CD4-positive, alpha-beta T cell (primary cell): ENCODE data around the gene ATP8B2. TPM values are rescaled to one million over a fixed set of nuclear protein-coding genes. Genes with fewer than 3 reads are reported as not detected.

Source experiments
- ATAC-seq: fragments of 200-7000 bp; cut with Tn5 transposase; one replicate; pipeline ENCODE4 v1.10.0; 2022; ENCODE audit warnings: mild to moderate bottlenecking; ENCODE audit not compliant: poor library complexity
- CTCF ChIA-PET: fragments of 350-600 bp; sonication (Branson Sonifier 250); formaldehyde crosslinking; loops from one replicate; lab custom pipeline; 2021; ENCODE audit warnings: antibody characterized with exemption, inconsistent platforms; lab: Charles Lee
- POLR2A ChIA-PET: fragments of 350-600 bp; sonication (Branson Sonifier 250); formaldehyde crosslinking; loops from one replicate; lab custom pipeline; 2021; ENCODE audit warnings: antibody characterized with exemption, inconsistent platforms; lab: Charles Lee
- DNase-seq, 14 experiments: peaks; one replicate each; pipeline ENCODE4 v3.0.0-alpha.2; 2013 to 2020; ENCODE audit warnings: mixed read lengths in 2 of 14
- H3K27ac ChIP-seq, 2 donors: one replicate each; pipeline versions ENCODE4 v1.5.1 to v1.7.0; 2013; ENCODE audit warnings: low read length in 2 of 2, low read depth in 1 of 2, mild to moderate bottlenecking in 1 of 2
- H3K27me3 ChIP-seq, 2 experiments: 1 replicate in 1 of 2; 2 replicates in 1 of 2; pipeline versions ENCODE4 v1.6.1 to v1.7.0; 2013; ENCODE audit warnings: low read length in 2 of 2, control low read depth in 1 of 2, mild to moderate bottlenecking in 1 of 2, moderate library complexity in 1 of 2; ENCODE audit not compliant: insufficient read depth in 2 of 2, control insufficient read depth in 1 of 2
- H3K36me3 ChIP-seq: one replicate; pipeline ENCODE4 v1.6.1; 2013; ENCODE audit warnings: low read length, control low read depth; ENCODE audit not compliant: insufficient read depth
- H3K4me1 ChIP-seq: one replicate; pipeline ENCODE4 v1.6.1; 2013; ENCODE audit warnings: low read length, control low read depth; ENCODE audit not compliant: insufficient read depth
- H3K4me3 ChIP-seq: one replicate; pipeline ENCODE4 v1.5.1; 2013; ENCODE audit warnings: mild to moderate bottlenecking, low read length, moderate library complexity
- H3K9me3 ChIP-seq, 2 experiments: 1 replicate in 1 of 2; 2 replicates in 1 of 2; pipeline versions ENCODE4 v1.6.1 to v1.7.0; 2013; ENCODE audit warnings: low read length in 2 of 2, mild to moderate bottlenecking in 2 of 2, control low read depth in 1 of 2, moderate library complexity in 1 of 2; ENCODE audit not compliant: control insufficient read depth in 1 of 2, insufficient read depth in 1 of 2
- H3K27ac Mint-ChIP-seq: one replicate; pipeline ENCODE4 v1.8.0; 2020; ENCODE audit warnings: mixed read lengths
- H3K27me3 Mint-ChIP-seq: one replicate; pipeline ENCODE4 v1.8.0; 2021; ENCODE audit warnings: mixed read lengths
- H3K36me3 Mint-ChIP-seq: one replicate; pipeline ENCODE4 v1.8.0; 2021; ENCODE audit warnings: low read depth, mixed read lengths
- H3K4me1 Mint-ChIP-seq: one replicate; pipeline ENCODE4 v1.8.0; 2021; ENCODE audit warnings: low read depth, mixed read lengths
- H3K4me3 Mint-ChIP-seq: one replicate; pipeline ENCODE4 v1.8.0; 2020; ENCODE audit warnings: mild to moderate bottlenecking, mixed read lengths
- H3K9me3 Mint-ChIP-seq: one replicate; pipeline ENCODE4 v1.8.0; 2020; ENCODE audit warnings: mixed read lengths
- CTCF ChIP-seq: fragments of 200-600 bp; IDR thresholded peaks from one replicate; pipeline ENCODE4 v1.8.0; 2022; ENCODE audit warnings: antibody characterized with exemption, mild to moderate bottlenecking
- intact Hi-C, 2 experiments: fragments of 100-400 bp; cut with DNase I in 1 of 2; cut with micrococcal nuclease in 1 of 2; formaldehyde crosslinking; loops; one replicate each; pipeline versions ENCODE4 v1.15.1 to v1.9.0; 2023 to 2025; cut with DNase I, micrococcal nuclease
- total RNA-seq, 174 experiments: library from RNA in 2 of 174; stranded (reverse) in 2 of 174; gene quantifications; one replicate each; pipeline ENCODE4 v1.2.3 and lab custom pipeline; 2021 to 2026

The ATP8B2 gene
- total RNA-seq, 2 experiments from 2014 or later = 72.7 to 80.7 TPM

GRCh38 chr1:154352245-154352580 is 26.9 kb downstream of the ATP8B2 start:
- H3K4me3 Mint-ChIP-seq = peak overlapping the region; percentile 92
- peaks cover 58% of the 10 kb centered on the region for H3K4me1 Mint-ChIP-seq
- Histone ChIP-seq H3K27ac (peak overlapping the region; percentile 40 to 55), H3K4me1 (peaks cover 48% of the 10 kb centered on the region), H3K27me3 (no peaks in the 10 kb centered on the region), H3K36me3 (peaks cover 34% of the 10 kb centered on the region), H3K4me3 (peak overlapping the region; percentile 64), H3K9me3 (no peaks in the 10 kb centered on the region)
- DNase-seq (no peak), ATAC-seq (peak; percentile 27)
- no peak for TF ChIP-seq CTCF
- peaks cover 46% of the 10 kb centered on the region for H3K36me3 Mint-ChIP-seq
- POLR2A ChIA-PET = interaction anchor here (0.6 to 3.4 kb wide), 10 partner anchors 10 to 116 kb away, joined by 3 to 28 read pairs (median 8); no protein-coding TSS in a partner anchor
- CTCF ChIA-PET = interaction anchor here (0.9 to 2.1 kb wide), 5 partner anchors 9 to 111 kb away, joined by 3 to 15 read pairs (median 3); no protein-coding TSS in a partner anchor
- no peaks in the 10 kb centered on the region for H3K9me3 Mint-ChIP-seq
- peak overlapping the region; percentile 75 for H3K27ac Mint-ChIP-seq
- H3K27me3 Mint-ChIP-seq = no peaks in the 10 kb centered on the region
- intact Hi-C loops = loop anchor here (2.0 kb wide), 1 partner anchor 53 kb away; the partner anchor contains the start of gene IL6R (in 2 of the 2)

- peak in 11 of 14 experiments; percentile 22 to 80 (median 53) for DNase-seq
- peak overlapping the region; percentile 75 for H3K27ac Mint-ChIP-seq
- H3K4me3 ChIP-seq = peak overlapping the region; percentile 64
- H3K4me3 Mint-ChIP-seq = peak overlapping the region; percentile 92
- intact Hi-C loops = loop anchor here (1.0 to 2.0 kb wide), 3 partner anchors 52 to 126 kb away; partner anchors contain the start of gene IL6R (in 2 of the 2)
- no peaks in the 10 kb centered on the region for H3K9me3 ChIP-seq
- H3K36me3 ChIP-seq = peaks cover 28% of the 10 kb centered on the region
- H3K4me1 Mint-ChIP-seq = peaks cover 54% of the 10 kb centered on the region
- ChIA-PET CTCF (interaction anchor here (0.9 to 2.1 kb wide), 6 partner anchors 9 to 110 kb away, joined by 3 to 15 read pairs (median 4); no protein-coding TSS in a partner anchor), POLR2A (interaction anchor here (0.5 to 3.4 kb wide), 11 partner anchors 10 to 132 kb away, joined by 3 to 28 read pairs (median 5); partner anchors contain the start of gene HAX1)
- peak; percentile 82 for ATAC-seq
- no peaks in the 10 kb centered on the region for H3K9me3 Mint-ChIP-seq
- H3K27ac ChIP-seq = peak overlapping the region; percentile 40 to 55
- peaks cover 40% of the 10 kb centered on the region for H3K36me3 Mint-ChIP-seq
- no peaks in the 10 kb centered on the region for H3K27me3 Mint-ChIP-seq
- peaks cover 45% of the 10 kb centered on the region for H3K4me1 ChIP-seq
- TF ChIP-seq CTCF = peak; percentile 10
- no peaks in the 10 kb centered on the region for H3K27me3 ChIP-seq
Measured at GRCh38 chr1:154352581-154353459, 27.5 kb downstream of the ATP8B2 start.

- peaks cover 22% of the 10 kb centered on the region for H3K36me3 ChIP-seq
- peak; percentile 45 for ATAC-seq
- H3K4me3 Mint-ChIP-seq = peak overlapping the region; percentile 92
- TF ChIP-seq CTCF = no peak
- CTCF ChIA-PET = interaction anchor here (0.6 to 2.1 kb wide), 6 partner anchors 8 to 92 kb away, joined by 3 to 15 read pairs (median 4); no protein-coding TSS in a partner anchor
- H3K36me3 Mint-ChIP-seq = peaks cover 33% of the 10 kb centered on the region
- POLR2A ChIA-PET = interaction anchor here (1.0 to 3.4 kb wide), 9 partner anchors 11 to 114 kb away, joined by 3 to 28 read pairs (median 12); partner anchors contain the start of gene HAX1
- H3K27ac ChIP-seq = peak overlapping the region; percentile 40 to 55
- peak overlapping the region; percentile 64 for H3K4me3 ChIP-seq
- peaks cover 40% of the 10 kb centered on the region for H3K4me1 ChIP-seq
- peaks cover 49% of the 10 kb centered on the region for H3K4me1 Mint-ChIP-seq
- peak overlapping the region; percentile 75 for H3K27ac Mint-ChIP-seq
- DNase-seq = peak in 5 of 14 experiments; percentile 27 to 68 (median 56)
- no peaks in the 10 kb centered on the region for H3K9me3 Mint-ChIP-seq
- intact Hi-C loops = loop anchor here (1.0 to 2.0 kb wide), 3 partner anchors 51 to 126 kb away; partner anchors contain the start of gene IL6R (in 2 of the 2)
- no peaks in the 10 kb centered on the region for H3K9me3 ChIP-seq
- no peaks in the 10 kb centered on the region for H3K27me3 Mint-ChIP-seq
- H3K27me3 ChIP-seq = no peaks in the 10 kb centered on the region
Measured at GRCh38 chr1:154353460-154353904, 28.2 kb downstream of the ATP8B2 start.
